ENCODE results near the gene FOXO6. TPM values are rescaled to one million over a fixed set of nuclear protein-coding genes. Genes with fewer than 3 reads are reported as not detected.

The FOXO6 gene
- total RNA-seq, 3 donors from 2014 or later, result 0.98 to 1.3 TPM; not detected in 1

- Histone ChIP-seq H3K9me3 (no peaks in the 10 kb centered on the region), H3K27ac (no peak overlapping the region), H3K4me3 (no peak overlapping the region), H3K36me3 (no peaks in the 10 kb centered on the region), H3K4me1 (peaks cover 0 to 6% of the 10 kb centered on the region in 2 donors), H3K27me3 (peaks cover 0 to 3% of the 10 kb centered on the region in 2 donors)
- TF ChIP-seq POLR2A (IDR thresholded peaks at IDR 0.05) (no peak), CTCF (IDR thresholded peaks at IDR 0.05) (no peak), POLR2AphosphoS5 (IDR thresholded peaks at IDR 0.05) (no peak)
- intact Hi-C loops (cut with DNase I; ENCODE audit: low total_unique reads), result no loop called here
- DNase-seq (ENCODE audit: low spot score in 2 of 2), result no peak
Measured at GRCh38 chr1:41390573-41390972, 29.3 kb downstream of the FOXO6 start.

GRCh38 chr1:41391834-41392527 is 30.7 kb downstream of the FOXO6 start:
- Histone ChIP-seq H3K36me3 (no peaks in the 10 kb centered on the region), H3K4me1 (peaks cover 0 to 6% of the 10 kb centered on the region in 2 donors), H3K4me3 (no peak overlapping the region), H3K9me3 (no peaks in the 10 kb centered on the region), H3K27ac (no peak overlapping the region), H3K27me3 (peaks cover 0 to 3% of the 10 kb centered on the region in 2 donors)
- TF ChIP-seq CTCF (IDR thresholded peaks at IDR 0.05) (no peak), POLR2AphosphoS5 (IDR thresholded peaks at IDR 0.05) (no peak), POLR2A (IDR thresholded peaks at IDR 0.05) (no peak)
- intact Hi-C loops (cut with DNase I; ENCODE audit: low total_unique reads), result no loop called here
- no peak for DNase-seq (ENCODE audit: low spot score in 2 of 2)

- intact Hi-C loops (cut with DNase I; ENCODE audit: low total_unique reads), result no loop called here
- no peaks in the 10 kb centered on the region for H3K36me3 ChIP-seq
Measured at GRCh38 chr1:41392528-41392924, 31.3 kb downstream of the FOXO6 start.

GRCh38 chr1:41393716-41394368 is 32.6 kb downstream of the FOXO6 start:
- Histone ChIP-seq H3K9me3 (no peaks in the 10 kb centered on the region), H3K4me3 (no peak overlapping the region), H3K4me1 (no peaks in the 10 kb centered on the region), H3K27ac (no peak overlapping the region), H3K27me3 (peaks cover 0 to 3% of the 10 kb centered on the region in 2 donors), H3K36me3 (no peaks in the 10 kb centered on the region)
- TF ChIP-seq POLR2AphosphoS5 (IDR thresholded peaks at IDR 0.05), result no peak
- TF ChIP-seq POLR2A (IDR thresholded peaks at IDR 0.05), result no peak
- TF ChIP-seq CTCF (IDR thresholded peaks at IDR 0.05), result no peak
- DNase-seq (ENCODE audit: low spot score in 2 of 2), result no peak
- intact Hi-C loops (cut with DNase I; ENCODE audit: low total_unique reads), result no loop called here

More at GRCh38 chr1:41392528-41392924, 31.3 kb downstream of the FOXO6 start:
- TF ChIP-seq POLR2A (IDR thresholded peaks at IDR 0.05) (no peak), CTCF (IDR thresholded peaks at IDR 0.05) (no peak), POLR2AphosphoS5 (IDR thresholded peaks at IDR 0.05) (no peak)
- Histone ChIP-seq H3K27ac (no peak overlapping the region), H3K9me3 (no peaks in the 10 kb centered on the region), H3K4me3 (no peak overlapping the region), H3K4me1 (peaks cover 0 to under 1% of the 10 kb centered on the region in 2 donors), H3K27me3 (peaks cover 0 to 3% of the 10 kb centered on the region in 2 donors)
- DNase-seq (ENCODE audit: low spot score in 2 of 2), result no peak

- Histone ChIP-seq H3K27me3 (peaks cover 0 to 3% of the 10 kb centered on the region in 2 donors), H3K9me3 (no peaks in the 10 kb centered on the region), H3K36me3 (no peaks in the 10 kb centered on the region), H3K4me3 (no peak overlapping the region), H3K27ac (no peak overlapping the region), H3K4me1 (no peaks in the 10 kb centered on the region)
- TF ChIP-seq POLR2AphosphoS5 (IDR thresholded peaks at IDR 0.05) (no peak), POLR2A (IDR thresholded peaks at IDR 0.05) (no peak), CTCF (IDR thresholded peaks at IDR 0.05) (no peak)
- intact Hi-C loops (cut with DNase I; ENCODE audit: low total_unique reads), result no loop called here
- DNase-seq (ENCODE audit: low spot score in 2 of 2), result no peak
Measured at GRCh38 chr1:41394369-41394744, 33.1 kb downstream of the FOXO6 start.
